GM19238 (cell line): ENCODE results near the gene FUT6.
"Not testable (repeated sequence)": the region's sequence is repeated elsewhere in the genome, so short reads cannot be mapped to it uniquely, and the experiment has no call there.

Source experiments
- DNase-seq: peaks from one replicate; pipeline ENCODE4 v3.0.0; 2011; ENCODE audit warnings: low spot score; ENCODE audit not compliant: insufficient read length

Gene FUT6

GRCh38 chr19:5857203-5858081 lies 17.9 kb upstream of the FUT6 start:
- DNase-seq: no peak

GRCh38 chr19:5855151-5855550 lies 15.6 kb upstream of the FUT6 start:
- not testable (repeated sequence) for DNase-seq

GRCh38 chr19:5854121-5854520 lies 14.6 kb upstream of the FUT6 start:
- DNase-seq: not testable (repeated sequence)

GRCh38 chr19:5851302-5851701 lies 11.8 kb upstream of the FUT6 start, which contains the start of gene FUT3:
Gene FUT3 (minus strand): TSS chr19:5851449.
- no peak for DNase-seq

- DNase-seq: no peak
Observed at GRCh38 chr19:5850743-5851293, 11.3 kb upstream of the FUT6 start.

- DNase-seq: no peak
Observed at GRCh38 chr19:5850189-5850588, 10.7 kb upstream of the FUT6 start.

- not testable (repeated sequence) for DNase-seq
Observed at GRCh38 chr19:5848621-5849020, 9.1 kb upstream of the FUT6 start.

- not testable (repeated sequence) for DNase-seq
Observed at GRCh38 chr19:5847846-5848245, 8.3 kb upstream of the FUT6 start.

GRCh38 chr19:5844456-5845433 lies 5.2 kb upstream of the FUT6 start:
- no peak for DNase-seq

GRCh38 chr19:5843295-5843927 lies 3.9 kb upstream of the FUT6 start:
- no peak for DNase-seq

- not testable (repeated sequence) for DNase-seq
Observed at GRCh38 chr19:5841735-5842111, 2.2 kb upstream of the FUT6 start.

GRCh38 chr19:5838353-5839064 lies 993 bp downstream of the FUT6 start:
- DNase-seq: no peak

GRCh38 chr19:5837761-5838352 lies 1.6 kb downstream of the FUT6 start:
- DNase-seq: no peak

- no peak for DNase-seq
Observed at GRCh38 chr19:5832527-5833216, 6.8 kb downstream of the FUT6 start.

GRCh38 chr19:5832061-5832460 lies 7.4 kb downstream of the FUT6 start:
- no peak for DNase-seq

- DNase-seq: no peak
Observed at GRCh38 chr19:5831159-5831558, 8.3 kb downstream of the FUT6 start.

GRCh38 chr19:5829567-5830310 lies 9.8 kb downstream of the FUT6 start:
- DNase-seq: no peak

GRCh38 chr19:5828661-5829566 lies 10.6 kb downstream of the FUT6 start:
- DNase-seq: peak; percentile 58
